ENCODE results near the gene TFIP11. TPM values are rescaled to one million over a fixed set of nuclear protein-coding genes. Genes with fewer than 3 reads are reported as not detected.

Gene TFIP11
- total and polyA plus RNA-seq, 9 of the 15 experiments (the other 6 are each of a cell fraction or from before 2014, with no cell fraction given) = 11.5 to 38.1 (median 25.2) TPM

- Histone ChIP-seq H3K79me2 (ENCODE audit: control insufficient read depth, insufficient read depth, low read length) (no peaks in the 10 kb centered on the region), H3K9me1 (ENCODE audit: control insufficient read depth, insufficient read depth, low read length) (peaks cover 2% of the 10 kb centered on the region), H3K9ac (ENCODE audit: insufficient read depth in 1 of 2, low read depth in 2 of 2, low read length in 2 of 2) (no peak overlapping the region), H3K4me2 (ENCODE audit: insufficient read depth, low read length) (no peak overlapping the region), H3K9me3 (replicated peaks; ENCODE audit: control insufficient read depth, insufficient read depth, low read depth, low read length) (no peaks in the 10 kb centered on the region), H3K4me1 (replicated peaks in 1 of 2; ENCODE audit: control insufficient read depth in 2 of 2, insufficient read depth in 2 of 2, low read length in 2 of 2) (no peaks in the 10 kb centered on the region; a peak in 1 of 5 replicates), H3K4me3 (no peak overlapping the region), H2AFZ (ENCODE audit: low read depth, low read length) (no peak overlapping the region), H3K36me3 (ENCODE audit: control insufficient read depth, insufficient read depth, low read length) (peaks cover 88% of the 10 kb centered on the region; the same call in 2 of the 3 replicates), H4K20me1 (replicated peaks; ENCODE audit: control insufficient read depth, insufficient read depth, low read length) (no peaks in the 10 kb centered on the region), H3K27ac (ENCODE audit: extremely low read depth, low read depth, low read length) (no peak overlapping the region), H3K27me3 (ENCODE audit: control insufficient read depth in 2 of 2, insufficient read depth in 2 of 2, low read length in 2 of 2) (no peaks in the 10 kb centered on the region)
- POLR2A ChIA-PET = interaction anchor here (0.6 to 0.7 kb wide), 2 partner anchors 19 to 60 kb away, joined by 3 read pairs; no protein-coding TSS in a partner anchor
- in situ Hi-C loops (cut with MboI) = no loop called here
- ATAC-seq (no peak), FAIRE-seq (no peak), DNase-seq (ENCODE audit: extremely low read depth in 1 of 4, low spot score in 3 of 4) (no peak)
- 86% methylated on average over 2 of the region's 2 CpGs for WGBS (ENCODE audit: insufficient coverage, low coverage, missing lambda C conversion rate)
- CTCF ChIA-PET (ENCODE audit: low intra/inter-chr PET ratio) = no interaction called here
- BruUV-seq (replicated peaks) = no TSS peak
- no peak for TF ChIP-seq E2F8 (IDR thresholded peaks at IDR 0.05; ENCODE audit: low read depth, partially characterized antibody)
- TF ChIP-seq ZNF316 (IDR thresholded peaks at IDR 0.05) = peak; percentile 46
- 0 out of 2 replicates have a peak, but pooled peaks have one; percentile 8 for TF ChIP-seq MAFK (IDR thresholded peaks at IDR 0.05; ENCODE audit: low read length)
- intact Hi-C loops (cut with micrococcal nuclease) = no loop called here
These were observed 41.5 kb downstream of the TFIP11 start for GRCh38 chr22:26470807-26471206.
